ENCODE data around the gene CC2D2B.
"Not testable (repeated sequence)": the region's sequence is repeated elsewhere in the genome, so short reads cannot be mapped to it uniquely, and the experiment has no call there.

The CC2D2B gene

DNA sequence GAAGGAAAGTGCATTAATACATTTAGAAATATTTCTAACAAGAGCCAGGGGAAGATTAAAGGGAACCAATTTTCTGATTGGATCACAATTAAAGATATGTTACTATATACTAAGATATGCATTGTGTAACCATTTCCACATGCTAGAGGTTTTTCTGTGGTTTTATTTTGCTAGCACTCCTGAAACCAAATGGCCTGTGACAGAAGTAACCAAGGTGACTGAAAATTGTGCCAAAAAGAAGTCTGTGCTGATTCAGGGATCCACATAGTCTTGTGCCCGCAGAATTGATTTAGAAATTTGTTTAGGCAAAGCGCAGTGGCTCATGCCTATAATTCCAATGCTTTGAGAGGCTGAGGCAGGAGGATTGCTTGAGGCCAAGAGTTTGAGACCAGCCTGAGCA lies 1.8 kb downstream of the CC2D2B start:
- Histone ChIP-seq H3K36me3 (no peaks in the 10 kb centered on the region), H3K27me3 (no peaks in the 10 kb centered on the region), H3K9me3 (no peaks in the 10 kb centered on the region), H3K4me1 (peaks cover 0 to 5% (median 4%) of the 10 kb centered on the region in 4 donors), H3K4me3 (no peak overlapping the region), H3K27ac (no peak overlapping the region)
- no peak for DNase-seq
- TF ChIP-seq, protein P1, sequence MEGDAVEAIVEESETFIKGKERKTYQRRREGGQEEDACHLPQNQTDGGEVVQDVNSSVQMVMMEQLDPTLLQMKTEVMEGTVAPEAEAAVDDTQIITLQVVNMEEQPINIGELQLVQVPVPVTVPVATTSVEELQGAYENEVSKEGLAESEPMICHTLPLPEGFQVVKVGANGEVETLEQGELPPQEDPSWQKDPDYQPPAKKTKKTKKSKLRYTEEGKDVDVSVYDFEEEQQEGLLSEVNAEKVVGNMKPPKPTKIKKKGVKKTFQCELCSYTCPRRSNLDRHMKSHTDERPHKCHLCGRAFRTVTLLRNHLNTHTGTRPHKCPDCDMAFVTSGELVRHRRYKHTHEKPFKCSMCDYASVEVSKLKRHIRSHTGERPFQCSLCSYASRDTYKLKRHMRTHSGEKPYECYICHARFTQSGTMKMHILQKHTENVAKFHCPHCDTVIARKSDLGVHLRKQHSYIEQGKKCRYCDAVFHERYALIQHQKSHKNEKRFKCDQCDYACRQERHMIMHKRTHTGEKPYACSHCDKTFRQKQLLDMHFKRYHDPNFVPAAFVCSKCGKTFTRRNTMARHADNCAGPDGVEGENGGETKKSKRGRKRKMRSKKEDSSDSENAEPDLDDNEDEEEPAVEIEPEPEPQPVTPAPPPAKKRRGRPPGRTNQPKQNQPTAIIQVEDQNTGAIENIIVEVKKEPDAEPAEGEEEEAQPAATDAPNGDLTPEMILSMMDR (IDR thresholded peaks at IDR 0.05): no peak
- intact Hi-C loops (cut with DNase I; ENCODE audit: low total_unique reads): no loop called here

DNA sequence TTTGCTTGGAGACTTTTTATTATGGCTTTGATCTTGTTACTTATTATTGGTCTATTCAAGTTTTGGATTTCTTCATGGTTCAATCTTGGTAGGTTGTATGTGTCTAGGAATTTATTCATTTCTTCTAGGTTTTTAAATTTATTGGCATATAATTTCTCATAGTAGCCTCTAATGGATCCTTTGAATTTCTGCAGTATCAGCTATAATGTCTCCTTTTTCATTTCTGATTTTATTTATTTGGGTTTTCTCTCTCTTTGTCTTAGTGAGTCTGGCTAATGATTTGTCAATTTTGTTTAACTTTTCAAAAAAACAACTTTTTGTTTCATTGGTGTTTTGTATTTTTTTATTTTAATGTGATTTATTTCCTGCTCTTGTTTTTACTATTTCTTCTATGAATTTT lies 8.3 kb downstream of the CC2D2B start:
- not testable (repeated sequence) for H3K36me3 ChIP-seq, H3K27me3 ChIP-seq

DNA sequence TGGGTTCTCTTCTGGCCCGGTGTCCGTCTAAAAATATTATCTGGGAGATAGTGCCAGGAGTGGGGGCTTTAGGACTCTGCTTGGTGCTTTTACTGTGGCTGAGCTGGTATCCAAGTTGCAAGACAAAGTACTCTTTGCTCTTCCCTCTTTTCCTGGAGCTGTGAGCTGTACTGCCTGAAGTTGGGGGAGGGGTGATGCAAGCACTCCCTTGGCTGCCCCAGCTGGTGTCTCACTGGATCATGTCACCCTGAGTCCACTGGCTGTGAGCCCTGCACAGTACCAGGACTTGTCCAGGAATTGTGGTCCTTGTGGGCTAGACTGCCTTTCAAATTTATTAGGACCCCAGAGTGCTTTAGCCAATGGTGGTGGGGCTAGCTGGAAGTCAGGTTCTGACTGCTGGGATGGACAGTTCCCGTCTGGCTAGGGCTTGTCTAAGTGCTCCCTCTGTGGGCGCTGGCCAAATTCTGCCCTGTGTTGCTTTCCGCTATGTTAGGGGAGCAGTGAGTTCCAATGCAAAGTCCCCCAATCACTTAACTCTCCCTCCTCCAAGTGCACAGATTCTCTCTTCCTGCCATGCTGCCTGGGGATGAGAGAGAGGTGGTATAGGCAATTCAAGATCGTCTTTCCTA lies 13.1 kb downstream of the CC2D2B start:
- no peak overlapping the region for H3K27ac ChIP-seq
- no peaks in the 10 kb centered on the region for H3K4me1 ChIP-seq
- no peak overlapping the region for H3K4me3 ChIP-seq
- H3K9me3 ChIP-seq: no peaks in the 10 kb centered on the region
- intact Hi-C loops (cut with DNase I; ENCODE audit: low total_unique reads): no loop called here
- no peak for DNase-seq
- TF ChIP-seq, protein P1 (IDR thresholded peaks at IDR 0.05): no peak
- no peaks in the 10 kb centered on the region for H3K36me3 ChIP-seq
- H3K27me3 ChIP-seq: no peaks in the 10 kb centered on the region

More for the DNA sequence above, 8.3 kb downstream of the CC2D2B start:
- intact Hi-C loops (cut with DNase I; ENCODE audit: low total_unique reads); H3K9me3 ChIP-seq; H3K4me1 ChIP-seq; DNase-seq; H3K4me3 ChIP-seq; H3K27ac ChIP-seq: not testable (repeated sequence)

DNA sequence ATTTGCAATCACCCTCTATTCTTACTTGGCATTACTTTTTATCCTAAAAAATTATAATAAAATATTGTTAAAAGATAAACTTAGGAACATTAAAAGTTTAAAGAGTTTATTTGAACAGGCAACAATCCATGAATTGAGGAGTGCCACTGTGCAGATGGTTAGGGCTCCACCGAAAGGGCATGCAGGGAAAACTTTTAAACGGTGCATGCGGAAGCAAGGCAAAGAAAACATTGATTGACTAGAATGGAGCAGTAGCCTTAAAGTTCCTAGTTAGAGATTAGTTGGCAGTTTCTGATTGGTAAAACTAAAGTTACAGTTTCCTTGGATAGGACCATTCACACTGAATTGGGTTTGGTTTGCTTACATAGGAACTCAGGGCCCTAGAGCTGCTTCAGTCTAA lies 17.3 kb downstream of the CC2D2B start:
- Histone ChIP-seq H3K9me3 (no peaks in the 10 kb centered on the region), H3K36me3 (no peaks in the 10 kb centered on the region), H3K4me3 (no peak overlapping the region), H3K27me3 (no peaks in the 10 kb centered on the region), H3K27ac (no peak overlapping the region), H3K4me1 (no peaks in the 10 kb centered on the region)
- TF ChIP-seq, protein P1 (IDR thresholded peaks at IDR 0.05): no peak
- no peak for DNase-seq
- intact Hi-C loops (cut with DNase I; ENCODE audit: low total_unique reads): no loop called here

DNA sequence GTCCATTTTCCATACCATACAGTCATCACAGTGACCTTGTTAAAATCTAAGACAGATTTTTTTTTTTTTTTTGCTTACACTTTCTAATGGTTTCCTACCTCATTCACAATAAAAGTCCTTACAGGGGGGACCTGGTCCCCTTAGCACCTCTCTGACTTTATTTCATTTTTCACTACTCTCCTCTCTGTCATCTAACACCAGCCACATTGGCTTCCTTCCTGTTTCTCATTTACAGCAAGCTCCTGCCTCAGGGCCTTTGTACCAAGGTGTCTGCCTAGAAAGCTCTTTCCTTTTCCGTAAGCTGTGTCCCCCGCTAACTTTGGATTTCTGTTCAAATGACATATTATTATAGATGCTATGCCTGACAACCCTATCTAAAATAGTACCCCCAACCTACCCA lies 27.7 kb downstream of the CC2D2B start:
- no peak overlapping the region for H3K4me3 ChIP-seq
- intact Hi-C loops (cut with DNase I; ENCODE audit: low total_unique reads): no loop called here
- peaks cover 9 to 29% (median 10%) of the 10 kb centered on the region in 3 donors for H3K36me3 ChIP-seq
- TF ChIP-seq, protein P1 (IDR thresholded peaks at IDR 0.05): no peak
- no peaks in the 10 kb centered on the region for H3K27me3 ChIP-seq
- peaks cover 0 to 5% (median 0%) of the 10 kb centered on the region in 3 donors for H3K9me3 ChIP-seq
- H3K27ac ChIP-seq: no peak overlapping the region
- no peak for DNase-seq
- no peaks in the 10 kb centered on the region for H3K4me1 ChIP-seq

DNA sequence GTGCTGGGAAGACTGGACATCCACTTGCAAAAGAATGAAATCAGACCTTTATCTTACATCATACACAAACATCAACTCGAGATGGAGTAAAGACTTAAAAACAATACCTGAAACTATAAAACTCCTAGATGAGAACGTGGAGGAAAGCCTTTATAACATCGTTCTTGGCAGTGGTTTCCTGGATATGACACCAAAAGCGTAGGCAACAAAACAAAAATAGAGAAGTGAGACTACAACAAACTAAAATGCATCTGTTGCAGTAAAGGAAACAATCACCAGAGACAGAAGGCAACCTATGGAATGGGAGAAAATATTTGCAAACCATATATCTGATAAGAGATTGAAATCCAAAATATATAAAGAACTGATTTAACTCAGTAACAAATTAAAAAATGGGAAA lies 33.3 kb downstream of the CC2D2B start:
- no peak for DNase-seq
- TF ChIP-seq, protein P1 (IDR thresholded peaks at IDR 0.05): no peak
- H3K27me3 ChIP-seq: no peaks in the 10 kb centered on the region
- intact Hi-C loops (cut with DNase I; ENCODE audit: low total_unique reads): no loop called here
- H3K27ac ChIP-seq: no peak overlapping the region
- no peak overlapping the region for H3K4me3 ChIP-seq
- peaks cover 0 to 11% (median 0%) of the 10 kb centered on the region in 3 donors for H3K36me3 ChIP-seq
- H3K9me3 ChIP-seq: no peaks in the 10 kb centered on the region
- peaks cover 0 to 6% (median 0%) of the 10 kb centered on the region in 4 donors for H3K4me1 ChIP-seq

Data from tibial artery (tissue), 4 donors.